GM20431 (cell line): Measurements from ENCODE around the gene SFSWAP.
"Not testable (repeated sequence)": the region's sequence is repeated elsewhere in the genome, so short reads cannot be mapped to it uniquely, and the experiment has no call there.

Source experiments
- in situ Hi-C: fragments of 300-500 bp; cut with MseI, MboI; formaldehyde crosslinking; loops from one replicate; pipeline ENCODE4 v1.15.0; 2020; ENCODE audit warnings: low sequenced_read_pairs; ENCODE audit not compliant: unreplicated experiment

The SFSWAP gene

DNA sequence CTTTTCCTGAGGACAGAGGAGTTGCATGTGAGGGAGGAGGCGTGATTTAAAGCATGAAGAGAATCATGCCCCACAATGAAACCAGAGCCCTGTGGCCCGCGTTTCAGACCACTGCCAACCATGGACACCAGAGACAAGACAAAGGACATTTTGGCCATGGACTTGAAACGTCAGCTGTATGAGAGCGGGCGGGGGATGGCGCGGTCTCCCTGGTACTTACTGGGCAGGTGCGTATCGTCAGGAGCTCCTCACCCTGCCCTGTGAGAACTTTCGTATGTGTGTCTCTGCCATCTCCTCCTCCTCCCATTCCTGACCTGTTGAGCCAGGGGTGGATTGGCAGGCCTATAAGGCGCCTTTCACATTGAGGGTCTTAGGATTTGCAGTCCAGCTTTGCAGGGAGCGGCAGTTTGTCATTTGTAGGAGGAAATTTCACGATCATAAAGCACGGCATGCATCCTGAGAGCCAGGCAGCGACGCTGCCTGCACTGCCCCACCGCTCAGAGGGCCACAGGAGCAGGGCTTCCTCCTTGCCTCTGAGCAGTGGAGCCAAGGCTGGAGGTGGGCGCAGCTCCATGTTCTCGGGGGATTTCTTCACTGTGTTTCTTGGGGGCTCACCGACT is 22.2 kb downstream of the SFSWAP start:
- in situ Hi-C loops, result no loop called here

DNA sequence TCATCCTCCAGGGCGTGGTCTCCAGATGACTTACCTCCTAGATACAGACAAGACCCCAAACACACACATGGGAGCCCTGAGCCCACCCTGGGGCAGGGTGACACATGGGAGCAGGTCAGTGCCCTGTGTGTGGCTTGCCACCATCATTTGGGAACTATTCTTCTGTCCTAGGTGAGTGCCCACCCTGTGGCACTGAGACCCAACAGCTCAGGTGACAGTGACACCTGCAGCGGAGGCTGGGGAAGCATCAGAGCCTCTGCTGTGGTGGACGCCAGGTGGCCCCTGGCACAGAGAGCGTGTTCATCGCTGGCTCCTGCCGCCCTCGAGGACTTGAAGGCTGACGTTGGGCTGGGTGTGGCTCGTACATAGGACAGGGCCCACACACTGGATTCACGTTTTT is 23.0 kb downstream of the SFSWAP start:
- in situ Hi-C loops, result no loop called here

DNA sequence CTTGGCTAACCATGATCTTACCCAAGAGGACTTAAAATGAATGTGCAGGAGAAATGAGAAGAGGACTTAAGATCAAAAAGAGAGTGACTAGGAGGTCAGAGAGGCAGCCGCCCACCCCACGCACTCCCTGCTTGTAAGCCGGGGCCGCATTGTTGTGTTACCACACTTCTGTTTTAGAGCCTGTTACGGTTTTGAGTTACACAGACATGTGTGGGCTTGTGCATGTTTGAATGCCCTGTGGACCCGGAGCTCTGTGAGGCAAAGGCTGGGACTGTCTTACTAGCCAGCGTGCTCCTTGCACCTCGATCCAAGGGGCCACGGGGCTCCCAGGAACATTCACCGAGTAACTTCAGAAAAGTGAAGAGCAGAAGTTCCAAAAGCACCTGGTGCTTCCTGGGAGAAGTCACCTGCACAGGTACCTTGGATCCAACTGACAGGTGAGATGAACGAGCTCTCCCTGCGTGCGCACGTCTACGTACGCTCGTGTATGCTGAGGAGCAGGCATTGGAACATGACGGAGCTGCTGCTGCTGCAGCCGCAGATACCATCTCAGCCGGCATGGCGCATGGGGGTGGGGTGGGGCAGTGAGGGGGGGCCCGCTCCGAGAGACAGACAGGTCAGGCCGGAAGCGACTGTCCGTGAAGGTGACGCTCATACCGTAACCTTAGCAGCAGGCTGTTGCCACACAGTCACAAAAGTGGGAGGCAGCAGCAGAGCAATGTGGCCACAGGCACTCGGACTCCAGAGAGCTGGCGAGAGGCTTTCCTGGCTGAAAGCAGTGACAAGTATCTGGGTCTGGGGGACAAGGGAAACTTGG is 23.7 kb downstream of the SFSWAP start:
- in situ Hi-C loops, result no loop called here

DNA sequence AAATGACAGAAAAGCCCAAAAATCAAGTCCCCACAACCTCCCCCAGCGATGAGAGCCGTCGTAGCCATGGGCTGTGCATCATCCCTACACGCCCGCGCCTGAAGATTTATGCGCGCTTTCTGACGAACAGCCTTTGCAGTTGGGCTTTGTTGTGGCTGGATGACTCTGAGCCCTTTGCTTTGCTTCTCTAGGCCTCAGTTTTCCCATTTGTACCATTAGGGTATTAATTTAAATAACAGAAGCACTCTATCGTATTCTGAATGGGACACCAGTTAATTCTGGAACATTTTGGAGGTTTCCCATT is 24.2 kb downstream of the SFSWAP start:
- in situ Hi-C loops, result no loop called here

DNA sequence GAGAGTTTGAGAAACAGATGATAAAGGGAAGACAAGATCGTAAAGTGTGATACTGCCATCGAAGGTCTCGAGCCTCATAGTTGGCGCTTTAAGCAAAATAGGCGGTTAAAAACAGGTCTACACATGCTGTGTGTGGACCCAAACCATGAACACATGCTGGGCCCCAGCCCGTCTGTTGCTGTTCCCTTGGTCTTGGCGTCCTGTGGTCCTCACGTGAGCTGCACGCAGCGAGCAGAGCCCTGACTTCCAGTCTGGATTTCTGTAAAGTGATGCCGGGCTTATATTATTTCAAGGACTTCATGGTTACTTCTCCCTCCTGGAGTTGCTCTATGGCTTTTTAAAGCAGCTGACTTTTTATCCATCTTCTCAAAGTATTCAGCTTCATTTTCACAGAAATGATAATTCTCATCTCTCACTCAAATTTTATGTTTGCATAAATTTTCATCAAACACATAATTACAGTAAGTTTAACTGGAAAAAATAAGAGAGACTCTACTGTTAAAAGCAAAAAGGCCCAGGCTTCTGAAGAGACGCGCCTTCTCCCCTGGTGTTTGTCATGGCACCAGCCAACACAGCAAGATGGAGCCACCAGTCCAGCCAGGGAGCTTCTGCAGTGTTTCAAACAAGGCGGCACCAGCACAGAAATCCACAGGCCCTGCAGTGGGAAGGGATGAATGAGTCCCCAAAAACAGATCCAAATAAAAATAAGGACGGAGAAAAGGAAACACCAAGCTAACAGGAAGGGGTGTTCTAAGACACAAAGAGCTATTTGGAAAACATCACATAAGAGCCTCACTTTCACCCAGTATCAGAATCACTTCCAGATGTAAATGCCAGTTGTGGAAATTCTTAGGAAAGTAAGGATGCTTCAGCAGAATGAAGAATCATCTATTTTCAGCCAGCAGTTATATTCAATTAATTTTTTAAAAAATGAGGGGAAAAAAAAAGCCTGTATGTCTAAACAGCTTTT is 24.9 kb downstream of the SFSWAP start:
- in situ Hi-C loops, result no loop called here

DNA sequence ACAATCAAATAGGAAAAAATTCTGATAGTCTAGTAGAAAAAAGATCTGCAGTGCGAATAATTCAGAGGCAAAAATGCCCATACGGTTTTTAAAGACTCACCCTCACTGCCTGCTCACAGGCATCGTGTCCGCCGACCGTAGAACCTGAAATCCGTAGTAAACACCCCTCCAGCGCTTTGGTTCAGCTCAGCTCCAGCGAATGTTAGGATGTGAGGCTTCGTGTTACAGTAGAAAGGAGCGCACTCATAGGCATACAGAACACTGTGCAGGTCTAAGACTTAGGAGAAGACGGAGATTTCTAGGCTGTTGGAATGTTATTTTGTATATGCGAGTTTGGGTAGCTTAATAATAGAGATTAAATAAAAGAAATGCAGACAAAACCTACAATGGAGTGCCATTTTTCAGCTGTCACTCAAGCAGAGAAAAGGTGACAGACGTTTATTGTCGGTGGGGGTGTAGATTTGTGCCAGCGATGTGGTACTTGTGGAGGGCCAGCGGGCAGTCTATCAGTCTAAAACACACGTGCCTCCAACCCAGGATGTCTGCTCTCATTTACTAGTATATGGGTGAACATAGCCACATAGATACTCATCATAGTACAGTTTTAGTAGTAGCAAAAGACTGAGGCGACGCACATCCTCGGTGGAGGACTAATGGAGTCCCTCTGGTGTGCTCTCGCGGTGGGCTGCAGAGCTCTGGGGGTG is 25.7 kb downstream of the SFSWAP start:
- in situ Hi-C loops, result no loop called here

DNA sequence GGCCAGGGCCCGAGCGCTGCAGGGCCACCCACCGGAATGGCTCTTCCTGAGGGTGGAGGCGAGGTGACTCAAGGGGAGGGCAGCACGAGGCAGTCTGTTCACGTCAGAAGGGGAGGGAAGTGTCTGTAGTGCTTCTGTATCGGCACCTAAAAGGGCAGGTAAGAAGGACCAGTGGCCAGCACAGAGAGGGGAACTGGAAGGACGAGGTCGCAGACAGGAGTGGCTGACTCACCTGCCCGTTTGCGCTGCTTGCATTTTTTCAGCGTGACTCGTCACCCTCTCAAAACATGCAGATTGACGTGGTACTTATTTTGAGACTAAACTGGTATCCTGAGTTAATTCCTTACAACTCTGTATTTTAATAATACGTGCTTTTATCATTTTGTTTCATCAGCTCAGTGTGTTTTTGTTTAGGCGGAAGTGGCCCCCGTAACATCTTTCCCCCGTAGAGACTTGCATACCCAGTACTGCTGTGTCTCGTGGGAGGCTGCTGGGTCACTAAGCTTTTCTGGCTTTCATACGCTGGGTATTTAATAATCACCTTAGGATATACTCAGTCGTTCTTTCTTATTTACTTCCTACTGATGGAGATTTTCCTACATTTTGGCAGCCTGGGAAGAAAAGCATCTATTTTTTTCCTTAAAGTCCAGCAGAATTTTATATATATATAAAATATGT is 26.4 kb downstream of the SFSWAP start:
- in situ Hi-C loops, result no loop called here

DNA sequence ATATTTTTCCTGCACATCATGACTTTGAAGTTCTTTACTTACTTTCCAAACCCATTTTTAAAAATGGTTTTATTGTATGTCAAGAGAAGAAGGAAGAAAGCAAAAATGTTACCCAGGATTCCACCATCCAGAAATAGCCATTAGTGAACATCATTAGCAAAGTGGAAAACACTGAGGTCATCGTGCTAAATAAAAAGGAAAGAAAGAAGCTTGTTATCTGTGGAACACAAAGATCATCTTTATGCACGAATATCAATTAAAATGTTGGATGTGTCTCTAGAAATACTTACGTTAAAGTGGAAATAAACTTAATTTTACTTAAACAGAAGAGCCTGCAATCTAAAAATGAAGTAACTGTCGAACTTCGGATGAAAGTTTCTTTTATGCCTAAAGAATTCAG is 27.3 kb downstream of the SFSWAP start:
- in situ Hi-C loops, result no loop called here

DNA sequence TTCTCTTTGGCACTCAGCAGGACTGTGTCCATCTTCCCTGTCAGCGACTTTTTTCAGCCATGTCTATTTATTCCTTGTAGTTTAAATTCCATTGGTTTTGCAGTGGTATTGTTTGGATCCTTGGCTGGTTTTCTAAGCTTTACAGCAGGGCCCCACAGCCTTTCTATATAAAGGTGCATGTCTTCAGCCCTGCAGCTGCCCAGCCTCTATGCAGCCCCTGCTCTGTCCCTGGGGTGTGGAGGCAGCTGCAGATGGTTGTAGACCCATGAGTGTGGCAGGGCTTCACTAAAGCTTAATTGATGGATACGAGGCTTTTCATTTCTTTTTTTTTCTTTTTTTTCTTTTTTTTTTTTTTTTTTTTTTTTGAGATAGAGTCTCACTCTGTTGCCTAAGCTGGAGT is 29.7 kb downstream of the SFSWAP start:
- in situ Hi-C loops, result no loop called here

DNA sequence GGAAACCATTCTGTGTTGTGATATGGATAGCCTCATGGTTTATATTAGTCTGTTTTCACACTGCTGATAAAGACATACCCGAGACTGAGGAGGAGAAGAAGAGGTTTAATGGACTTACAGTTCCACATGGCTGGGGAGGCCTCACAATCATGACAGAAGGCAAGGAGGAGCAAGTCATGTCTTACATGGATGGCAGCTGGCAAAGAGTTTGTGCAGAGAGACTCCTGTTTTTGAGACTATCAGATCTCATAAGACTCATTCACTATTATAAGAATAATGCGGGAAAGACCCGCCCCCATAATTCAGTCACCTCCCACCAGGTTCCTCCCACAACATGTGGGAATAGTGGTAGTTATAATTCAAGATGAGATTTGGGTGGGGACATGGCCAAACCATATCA is 31.9 kb downstream of the SFSWAP start:
- in situ Hi-C loops, result not testable (repeated sequence)

DNA sequence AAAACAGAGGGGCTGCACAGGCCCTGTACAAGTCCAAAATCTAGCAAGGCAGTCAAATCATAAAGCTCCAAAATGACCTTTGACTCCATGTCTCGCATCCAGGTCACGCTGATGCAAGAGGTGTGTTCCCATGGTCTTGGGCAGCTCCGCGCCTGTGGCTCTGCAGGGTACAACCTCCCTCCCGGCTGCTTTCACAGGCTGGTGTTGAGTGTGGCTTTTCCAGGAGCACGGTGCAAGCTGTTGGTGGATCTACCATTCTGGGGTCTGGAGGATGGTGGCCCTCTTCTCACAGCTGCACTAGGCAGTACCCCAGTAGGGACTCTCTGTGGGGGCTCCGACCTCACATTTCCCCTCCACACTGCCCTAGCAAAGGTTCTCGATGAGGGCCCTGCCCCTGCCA is 32.5 kb downstream of the SFSWAP start:
- in situ Hi-C loops, result not testable (repeated sequence)

DNA sequence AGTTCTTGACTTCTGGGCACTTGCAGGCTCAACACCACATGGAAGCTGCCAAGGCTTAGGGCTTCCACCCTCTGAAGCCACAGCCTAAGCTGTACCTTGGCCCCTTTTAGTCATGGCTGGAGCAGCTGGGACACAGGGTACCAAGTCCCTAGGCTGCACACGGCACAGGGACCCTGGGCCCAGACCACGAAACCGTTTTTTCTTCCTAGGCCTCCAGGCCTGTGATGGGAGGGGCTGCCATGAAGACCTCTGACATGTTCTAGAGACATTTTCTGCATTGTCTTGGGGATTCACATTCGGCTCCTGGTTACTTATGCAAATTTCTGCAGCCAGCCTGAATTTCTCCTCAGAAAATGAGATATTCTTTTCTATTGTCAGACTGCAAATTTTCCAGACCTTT is 33.0 kb downstream of the SFSWAP start:
- in situ Hi-C loops, result not testable (repeated sequence)

DNA sequence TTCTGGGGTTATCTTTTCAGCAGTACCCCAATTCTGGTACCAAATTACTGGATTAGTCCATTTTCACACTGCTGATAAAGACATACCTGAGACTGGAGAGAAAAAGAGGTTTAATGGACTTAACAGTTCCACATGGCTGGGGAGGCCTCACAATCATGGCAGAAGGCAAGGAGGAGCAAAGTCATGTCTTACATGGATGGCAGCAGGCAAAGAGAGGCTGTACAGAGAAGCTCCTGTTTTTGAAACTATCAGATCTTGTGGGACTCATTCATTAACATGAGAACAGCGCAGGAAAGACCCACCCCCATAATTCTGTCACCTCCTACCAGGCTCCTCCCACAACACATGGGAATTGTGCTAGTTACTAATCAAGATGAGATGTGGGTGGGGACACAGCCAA is 33.8 kb downstream of the SFSWAP start:
- in situ Hi-C loops, result not testable (repeated sequence)

DNA sequence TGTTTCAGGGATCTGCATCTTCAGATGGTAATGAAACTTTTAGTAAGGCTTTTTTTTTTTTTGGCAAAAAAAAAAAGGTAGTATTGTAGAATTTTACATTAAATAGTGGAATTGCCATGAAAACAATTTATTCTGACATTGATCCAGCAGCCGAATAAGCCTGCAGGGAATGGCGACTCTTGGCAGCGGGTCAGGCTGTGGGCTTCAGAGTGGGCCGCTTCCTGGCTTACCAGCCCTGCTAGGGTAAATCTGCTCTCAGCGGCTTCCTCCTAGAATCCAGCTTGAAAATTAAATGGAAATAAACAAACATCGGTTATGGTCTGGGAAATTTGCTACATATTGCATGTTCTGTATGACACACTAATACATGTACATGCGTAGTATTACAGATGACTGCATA is 34.8 kb downstream of the SFSWAP start:
- in situ Hi-C loops, result no loop called here

DNA sequence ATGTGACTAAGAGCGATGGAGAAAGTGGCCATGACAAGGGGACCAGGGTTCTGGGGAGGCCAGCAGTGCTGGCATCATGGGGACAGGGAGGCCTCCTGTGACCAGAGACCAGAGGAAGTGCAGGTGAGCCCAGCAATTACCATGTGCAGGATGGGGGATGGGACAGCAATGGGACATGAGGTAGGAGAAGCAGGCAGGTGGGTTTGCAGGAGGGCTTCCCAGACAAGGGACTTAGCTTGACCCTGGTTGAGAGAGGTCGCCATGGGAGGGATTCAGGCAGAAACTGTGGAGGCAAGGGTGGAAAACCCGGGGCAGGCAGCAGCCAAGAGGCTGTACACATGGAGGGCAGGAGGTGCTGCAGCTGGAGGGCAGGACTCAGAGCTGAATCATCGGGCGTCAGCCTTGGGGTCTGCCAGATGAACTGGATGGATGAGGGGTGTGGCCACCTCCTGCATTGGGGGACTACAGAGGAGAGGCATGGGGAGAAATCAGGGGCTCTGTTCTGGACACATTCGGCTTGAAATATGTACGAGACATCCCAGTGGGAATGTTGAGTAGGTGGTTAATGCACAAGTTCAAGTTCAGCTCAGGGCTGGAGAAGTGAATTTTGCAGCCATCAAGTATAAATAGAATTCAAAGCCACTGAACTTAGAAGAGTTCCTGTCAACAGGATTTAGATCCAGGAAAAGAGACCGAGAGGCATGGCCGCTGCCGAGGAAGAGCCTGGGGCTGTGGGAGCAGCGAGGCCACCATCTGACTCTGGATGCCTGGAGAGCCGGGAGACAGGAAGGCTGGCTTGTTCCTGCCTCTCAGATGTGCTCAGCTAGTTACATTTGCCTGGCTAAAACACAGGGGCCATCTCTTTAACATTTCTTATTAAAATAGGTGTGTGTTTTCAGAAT is 36.6 kb downstream of the SFSWAP start:
- in situ Hi-C loops, result no loop called here

DNA sequence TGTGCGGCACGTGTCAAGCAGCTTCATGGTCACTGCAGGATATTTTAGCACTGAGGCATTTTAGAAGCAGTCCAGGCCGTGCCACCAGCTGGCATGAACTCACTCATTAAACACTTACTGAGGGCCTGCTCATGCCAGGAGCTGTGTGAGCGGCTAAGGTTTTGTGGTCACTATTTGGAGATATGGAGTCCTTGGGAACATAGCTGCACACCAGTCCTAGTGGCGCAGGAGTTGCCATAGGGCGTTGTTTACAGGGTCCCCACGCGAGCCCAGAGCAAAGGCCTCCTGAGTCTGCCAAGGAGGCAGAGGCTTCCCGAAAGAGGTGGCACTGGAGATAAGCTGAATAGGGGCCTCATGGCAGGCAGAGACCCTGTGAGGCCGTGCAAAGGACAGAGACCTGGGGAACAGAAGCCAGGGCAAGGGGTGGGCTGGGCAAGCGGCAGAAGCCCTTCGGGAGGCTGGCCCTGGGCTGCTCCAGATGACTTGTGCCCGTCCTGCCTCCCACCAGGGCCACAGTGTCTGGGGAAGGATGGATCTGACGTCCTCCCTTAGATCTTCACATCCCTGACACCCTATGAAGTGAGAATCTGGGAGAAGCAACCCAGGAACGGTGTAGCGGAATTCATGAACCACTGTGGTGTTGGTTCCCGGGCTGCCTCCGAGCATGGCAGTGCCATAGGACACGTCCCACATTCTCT is 38.9 kb downstream of the SFSWAP start:
- in situ Hi-C loops, result no loop called here

DNA sequence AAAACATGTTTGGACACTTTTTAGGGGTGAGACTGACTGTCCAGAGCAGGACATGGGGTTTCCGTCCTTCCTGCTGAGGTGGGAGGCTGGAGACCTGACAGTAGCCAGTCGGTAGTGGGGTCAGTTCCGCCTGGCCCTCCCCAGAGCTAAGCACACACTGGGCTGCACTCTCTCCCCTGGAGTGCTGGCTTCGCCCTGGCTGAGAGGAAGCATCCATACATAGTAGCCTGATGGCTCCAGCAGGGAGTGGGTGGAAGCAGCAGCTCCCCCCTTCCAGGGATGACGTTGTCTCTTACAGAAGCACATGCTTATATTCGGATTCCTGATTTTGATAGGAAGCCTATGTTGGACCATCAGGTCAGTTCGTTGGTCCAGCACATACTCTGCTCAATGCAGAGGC is 40.4 kb downstream of the SFSWAP start:
- in situ Hi-C loops, result no loop called here

DNA sequence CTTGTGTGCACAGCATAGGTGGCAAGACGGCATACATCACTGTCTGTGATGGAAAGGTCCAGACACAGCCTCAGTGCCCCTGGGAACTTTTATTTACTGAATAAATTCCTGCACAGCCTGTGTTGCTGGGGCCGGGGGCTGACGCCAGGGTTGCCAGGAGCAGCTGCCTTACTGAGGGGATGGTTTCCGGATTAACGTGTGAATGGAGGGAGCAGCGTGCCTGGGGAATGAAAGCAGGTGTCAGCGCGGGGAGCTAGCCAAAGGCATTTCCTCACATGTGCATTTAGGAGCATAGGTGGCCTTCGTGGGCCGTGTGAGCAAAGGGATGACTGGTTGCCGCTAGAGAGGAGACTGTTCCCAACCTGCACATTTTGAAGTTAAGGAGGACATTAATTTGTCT is 41.6 kb downstream of the SFSWAP start:
- in situ Hi-C loops, result no loop called here
